Smooth muscle cell (in vitro differentiated cells): Measurements from ENCODE around the gene BAIAP2. TPM values are rescaled to one million over a fixed set of nuclear protein-coding genes. Genes with fewer than 3 reads are reported as not detected.

Experiments
- DNase-seq: peaks from one replicate; lab custom pipeline; 2025; ENCODE audit not compliant: unreplicated experiment; lab: John Stamatoyannopoulos, UW
- H2AFZ ChIP-seq: fragments of 200-600 bp; sonication (generic); 2 replicates; pipeline ENCODE4 v1.6.0; 2016; ENCODE audit warnings: antibody characterized with exemption, low read depth, mild to moderate bottlenecking
- H3F3A ChIP-seq: fragments of 200-600 bp; sonication (generic); 2 replicates; pipeline ENCODE4 v1.6.0; 2017; ENCODE audit warnings: antibody characterized with exemption, low read depth
- H3K27ac ChIP-seq: fragments of 200-600 bp; sonication (generic); 2 replicates; pipeline ENCODE4 v1.5.1; 2016; ENCODE audit warnings: low read depth, mild to moderate bottlenecking
- H3K27me3 ChIP-seq: fragments of 200-600 bp; sonication (generic); 2 replicates; pipeline ENCODE4 v1.6.1; 2016; ENCODE audit warnings: low read depth, mild to moderate bottlenecking
- H3K36me3 ChIP-seq: fragments of 200-600 bp; sonication (generic); 2 replicates; pipeline ENCODE4 v1.5.1; 2016; ENCODE audit warnings: low read depth
- H3K4me1 ChIP-seq: fragments of 200-600 bp; sonication (generic); 2 replicates; pipeline ENCODE4 v1.5.1; 2016; ENCODE audit warnings: low read depth
- H3K4me2 ChIP-seq: fragments of 200-600 bp; sonication (generic); 2 replicates; pipeline ENCODE4 v1.6.0; 2016; ENCODE audit warnings: mild to moderate bottlenecking
- H3K4me3 ChIP-seq: fragments of 200-600 bp; sonication (generic); 2 replicates; pipeline ENCODE4 v1.5.1; 2016; ENCODE audit warnings: mild to moderate bottlenecking
- H3K79me2 ChIP-seq: fragments of 200-600 bp; sonication (generic); 2 replicates; pipeline ENCODE4 v1.6.0; 2016; ENCODE audit warnings: low read depth, mild to moderate bottlenecking
- H3K9ac ChIP-seq: fragments of 200-600 bp; sonication (generic); 2 replicates; pipeline ENCODE4 v1.6.0; 2016; ENCODE audit warnings: low read depth
- H3K9me3 ChIP-seq: fragments of 200-600 bp; sonication (generic); replicated peaks from 2 replicates; pipeline ENCODE4 v1.5.1; 2016; ENCODE audit warnings: low read depth
- H4K20me1 ChIP-seq: fragments of 200-600 bp; sonication (generic); 2 replicates; pipeline ENCODE4 v1.6.0; 2016; ENCODE audit warnings: low read depth
- WGBS: methylation state at CpG from one replicate; pipeline ENCODE4 v1.1.7; 2016; ENCODE audit warnings: low lambda C conversion rate; 5-methylcytosine and 5-hydroxymethylcytosine counted together
- polyA plus RNA-seq: library from polyadenylated mRNA; unstranded; fragments of >200 nt; fragmentation: Nextera tagmentation; extraction: Ambion mirVana; gene quantifications from 2 replicates; pipeline ENCODE4 v1.2.1, GENCODE V29; 2016
- total RNA-seq: library from RNA; depleted of rRNA; stranded (reverse); fragments of >200 nt; gene quantifications from 2 replicates; pipeline ENCODE4 v1.2.3, GENCODE V29; 2014
- TF ChIP-seq, protein P1 (sequence below): fragments of 200-600 bp; sonication (generic); IDR thresholded peaks from 2 replicates; pipeline ENCODE4 v1.5.1; 2017; ENCODE audit warnings: borderline replicate concordance, mild to moderate bottlenecking, antibody characterized with exemption; ENCODE audit not compliant: insufficient read depth, poor library complexity, severe bottlenecking

The BAIAP2 gene
- total and polyA plus RNA-seq, 2 experiments from 2014 or later, result 26.6 to 41.9 TPM

DNA sequence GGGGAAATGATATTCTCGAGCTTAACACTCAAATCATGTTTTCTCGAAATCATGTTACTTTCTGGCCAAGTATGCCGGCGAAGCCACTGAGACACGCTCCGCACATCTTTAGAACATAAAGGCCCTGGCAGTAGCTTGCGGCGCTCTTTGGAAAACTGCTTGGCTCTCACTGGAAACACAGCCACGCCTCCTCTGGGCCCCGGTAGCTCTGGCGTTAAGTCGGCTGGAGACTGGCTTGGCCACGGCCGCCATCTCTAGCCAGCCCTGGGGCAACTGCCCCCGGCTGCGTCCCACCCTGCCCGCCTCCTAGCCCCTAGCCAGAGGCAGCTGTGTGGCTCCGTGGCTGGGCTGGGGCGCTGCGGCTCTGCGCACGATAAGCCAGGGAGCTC lies 9.2 kb upstream of the BAIAP2 start:
- Histone ChIP-seq H3K36me3 (no peaks in the 10 kb centered on the region), H2AFZ (no peak overlapping the region), H3K79me2 (no peaks in the 10 kb centered on the region), H3K4me3 (no peak overlapping the region), H4K20me1 (no peaks in the 10 kb centered on the region), H3F3A (no peaks in the 10 kb centered on the region), H3K4me1 (peaks cover 6% of the 10 kb centered on the region), H3K4me2 (no peak overlapping the region), H3K27me3 (no peaks in the 10 kb centered on the region), H3K9ac (no peak overlapping the region), H3K27ac (no peak overlapping the region), H3K9me3 (no peaks in the 10 kb centered on the region)
- TF ChIP-seq, protein P1, sequence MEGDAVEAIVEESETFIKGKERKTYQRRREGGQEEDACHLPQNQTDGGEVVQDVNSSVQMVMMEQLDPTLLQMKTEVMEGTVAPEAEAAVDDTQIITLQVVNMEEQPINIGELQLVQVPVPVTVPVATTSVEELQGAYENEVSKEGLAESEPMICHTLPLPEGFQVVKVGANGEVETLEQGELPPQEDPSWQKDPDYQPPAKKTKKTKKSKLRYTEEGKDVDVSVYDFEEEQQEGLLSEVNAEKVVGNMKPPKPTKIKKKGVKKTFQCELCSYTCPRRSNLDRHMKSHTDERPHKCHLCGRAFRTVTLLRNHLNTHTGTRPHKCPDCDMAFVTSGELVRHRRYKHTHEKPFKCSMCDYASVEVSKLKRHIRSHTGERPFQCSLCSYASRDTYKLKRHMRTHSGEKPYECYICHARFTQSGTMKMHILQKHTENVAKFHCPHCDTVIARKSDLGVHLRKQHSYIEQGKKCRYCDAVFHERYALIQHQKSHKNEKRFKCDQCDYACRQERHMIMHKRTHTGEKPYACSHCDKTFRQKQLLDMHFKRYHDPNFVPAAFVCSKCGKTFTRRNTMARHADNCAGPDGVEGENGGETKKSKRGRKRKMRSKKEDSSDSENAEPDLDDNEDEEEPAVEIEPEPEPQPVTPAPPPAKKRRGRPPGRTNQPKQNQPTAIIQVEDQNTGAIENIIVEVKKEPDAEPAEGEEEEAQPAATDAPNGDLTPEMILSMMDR, result no peak
- 92% methylated on average over 22 of the region's 22 CpGs for WGBS
- DNase-seq, result no peak

DNA sequence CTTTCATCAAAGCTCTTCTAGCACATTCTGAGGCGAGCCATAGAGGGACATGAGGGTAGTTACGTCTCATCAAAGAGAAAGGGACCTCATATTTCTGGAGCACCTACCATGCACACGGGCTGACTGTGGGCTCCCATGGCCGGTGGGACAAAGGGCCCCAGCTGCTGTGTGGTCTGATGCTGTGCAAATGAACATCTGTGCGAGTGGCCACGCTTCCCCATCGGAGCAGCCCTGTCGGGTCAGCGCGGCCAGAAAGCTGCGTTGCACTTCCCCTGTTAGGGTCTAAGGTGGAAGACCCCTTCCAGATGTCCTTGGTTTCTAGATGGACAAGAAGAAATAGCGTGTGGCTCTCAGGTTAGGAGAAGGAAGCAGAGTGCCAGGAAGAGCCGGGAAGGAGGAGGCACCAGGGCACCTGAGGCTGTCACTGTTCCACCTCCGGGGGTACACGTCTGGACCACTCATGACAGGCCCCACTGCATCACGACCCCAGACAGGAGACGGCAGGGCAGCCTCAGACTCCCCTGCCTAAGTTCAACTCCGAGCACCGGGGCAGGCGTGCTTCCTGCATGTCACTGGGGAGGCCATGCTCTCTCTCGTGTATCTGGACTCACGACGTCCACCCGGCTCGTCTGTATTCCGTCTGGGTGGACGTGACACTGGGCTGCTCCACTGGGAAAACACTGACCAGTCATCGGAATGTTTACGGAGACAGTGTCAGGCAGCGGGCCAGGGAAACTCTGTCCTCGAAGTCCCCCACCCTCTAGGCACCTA lies 8.5 kb upstream of the BAIAP2 start:
- TF ChIP-seq, protein P1, result no peak
- peaks cover 6% of the 10 kb centered on the region for H3K4me1 ChIP-seq
- H3K4me2 ChIP-seq, result no peak overlapping the region

DNA sequence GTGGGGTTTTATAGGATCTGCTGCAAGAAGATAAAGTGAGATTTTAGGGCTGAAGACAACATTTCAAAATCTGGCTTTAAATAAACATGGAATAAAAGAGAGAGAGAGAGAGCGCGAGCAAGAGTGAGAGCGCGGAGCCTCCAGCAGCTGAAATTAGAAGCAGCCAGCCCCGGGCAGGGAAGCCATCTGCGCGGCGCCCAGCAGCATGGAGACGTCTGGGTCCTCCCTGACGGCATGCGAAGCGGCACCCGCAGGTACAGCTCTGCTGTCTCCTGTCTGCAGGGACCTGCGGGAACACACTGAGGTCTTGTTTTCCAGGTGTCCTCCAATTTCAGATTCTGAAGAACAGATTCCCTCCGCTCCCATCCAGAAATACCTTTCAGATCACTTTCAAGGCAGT lies 7.9 kb upstream of the BAIAP2 start:
- Histone ChIP-seq H3K27ac (no peak overlapping the region), H4K20me1 (no peaks in the 10 kb centered on the region), H3K4me1 (peaks cover 6% of the 10 kb centered on the region), H3K27me3 (no peaks in the 10 kb centered on the region), H2AFZ (no peak overlapping the region), H3K4me3 (no peak overlapping the region), H3K36me3 (no peaks in the 10 kb centered on the region), H3F3A (no peaks in the 10 kb centered on the region), H3K79me2 (no peaks in the 10 kb centered on the region), H3K9ac (no peak overlapping the region), H3K9me3 (no peaks in the 10 kb centered on the region), H3K4me2 (no peak overlapping the region)
- 88% methylated on average over 15 of the region's 15 CpGs for WGBS
- TF ChIP-seq, protein P1, result no peak
- no peak for DNase-seq

More for the DNA sequence above, 8.5 kb upstream of the BAIAP2 start:
- Histone ChIP-seq H2AFZ (no peak overlapping the region), H4K20me1 (no peaks in the 10 kb centered on the region), H3F3A (no peaks in the 10 kb centered on the region), H3K9me3 (no peaks in the 10 kb centered on the region), H3K27ac (no peak overlapping the region), H3K4me3 (no peak overlapping the region), H3K9ac (no peak overlapping the region), H3K79me2 (no peaks in the 10 kb centered on the region), H3K36me3 (no peaks in the 10 kb centered on the region), H3K27me3 (no peaks in the 10 kb centered on the region)
- WGBS, result 69% methylated on average over 31 of the region's 31 CpGs
- no peak for DNase-seq
